GM12878 (cell line): ENCODE measurements around the gene GMDS. TPM values are rescaled to one million over a fixed set of nuclear protein-coding genes. Genes with fewer than 3 reads are reported as not detected.

Experiments used
- ATAC-seq: fragments of 200-7000 bp; cut with Tn5 transposase; 3 replicates; pipeline ENCODE4 v1.9.1; 2020; ENCODE audit warnings: mild to moderate bottlenecking, moderate library complexity
- BruUV-seq: library from RNA; stranded (reverse); fragments of 400-500 nt; replicated peaks from 2 replicates; lab custom pipeline; 2021; lab: Mats Ljungman, UMichigan
- CTCF ChIA-PET: fragments of 300-600 bp; sonication (Branson Sonifier 250); formaldehyde crosslinking; extraction: SDS; loops from one replicate; lab custom pipeline; 2021; ENCODE audit warnings: inconsistent platforms; lab: Yijun Ruan, JAX
- POLR2A ChIA-PET: fragments of 350-600 bp; formaldehyde crosslinking; extraction: SDS; loops from one replicate; lab custom pipeline; 2021; ENCODE audit warnings: inconsistent platforms; lab: Charles Lee
- RAD21 ChIA-PET: fragments of 300-600 bp; sonication (Branson Sonifier 250); formaldehyde crosslinking; loops from one replicate; lab custom pipeline; 2023; ENCODE audit warnings: antibody characterized with exemption; ENCODE audit not compliant: unreplicated experiment; lab: Charles Lee
- SMC1A ChIA-PET: fragments of 300-600 bp; sonication (Branson Sonifier 250); formaldehyde crosslinking; loops from one replicate; lab custom pipeline; 2023; ENCODE audit not compliant: unreplicated experiment, uncharacterized antibody; lab: Charles Lee
- DNase-seq: peaks from one replicate; pipeline ENCODE4 v3.0.0-alpha.2; 2011; ENCODE audit warnings: low read depth, low spot score
- FAIRE-seq: peaks from 3 replicates; lab custom pipeline; 2011; peaks lifted over from hg19 to GRCh38; lab: Jason Lieb, UNC
- H2AFZ ChIP-seq: 2 replicates; pipeline ENCODE4 v1.6.0; 2011; ENCODE audit warnings: low read depth, low read length, control low read depth; ENCODE audit not compliant: control insufficient read depth
- H3K27ac ChIP-seq: 2 replicates; pipeline ENCODE4 v1.5.1; 2011; ENCODE audit warnings: control low read depth; ENCODE audit not compliant: control insufficient read depth, insufficient read depth
- H3K27me3 ChIP-seq, 2 experiments: replicated peaks in 1 of 2; 2 replicates each; pipeline versions ENCODE4 v1.6.0 to v1.6.1; 2011; ENCODE audit warnings: low read length in 1 of 2; ENCODE audit not compliant: control insufficient read depth in 2 of 2, insufficient read depth in 2 of 2
- H3K36me3 ChIP-seq, 2 experiments: 2 replicates each; pipeline ENCODE4 v1.5.1; 2011; ENCODE audit warnings: low read length in 1 of 2; ENCODE audit not compliant: control insufficient read depth in 2 of 2, insufficient read depth in 2 of 2
- H3K4me1 ChIP-seq: 2 replicates; pipeline ENCODE4 v1.6.1; 2011; ENCODE audit warnings: mild to moderate bottlenecking, low read length, moderate library complexity, mixed read lengths; ENCODE audit not compliant: control insufficient read depth, insufficient read depth
- H3K4me2 ChIP-seq: 2 replicates; pipeline ENCODE4 v1.6.0; 2011; ENCODE audit warnings: control low read depth; ENCODE audit not compliant: control insufficient read depth, insufficient read depth
- H3K4me3 ChIP-seq: fragments of 200-600 bp; sonication (generic); 2 replicates; pipeline ENCODE4 v1.5.1; 2016
- H3K79me2 ChIP-seq: 2 replicates; pipeline ENCODE4 v1.6.0; 2011; ENCODE audit warnings: low read length; ENCODE audit not compliant: control insufficient read depth, insufficient read depth
- H3K9ac ChIP-seq: 2 replicates; pipeline ENCODE4 v1.8.0; 2011; ENCODE audit warnings: low read length, control low read depth, mixed read lengths; ENCODE audit not compliant: control insufficient read depth, insufficient read depth
- H3K9me3 ChIP-seq: replicated peaks from 3 replicates; pipeline ENCODE4 v1.5.1; 2011; ENCODE audit warnings: mild to moderate bottlenecking, low read length; ENCODE audit not compliant: control insufficient read depth, insufficient read depth
- H4K20me1 ChIP-seq: 2 replicates; pipeline ENCODE4 v1.6.0; 2011; ENCODE audit not compliant: control insufficient read depth, insufficient read depth
- E2F4 ChIP-seq: IDR thresholded peaks from 2 replicates; pipeline ENCODE4 v1.6.1; 2012; ENCODE audit warnings: low read depth, low read length, improper control_type of control experiment
- ESRRA ChIP-seq: IDR thresholded peaks from 2 replicates; pipeline ENCODE4 v1.6.1; 2012; ENCODE audit warnings: mild to moderate bottlenecking, low read length, improper control_type of control experiment
- KAT2A ChIP-seq: conservative IDR thresholded peaks from 2 replicates; pipeline ENCODE4 v1.6.1; 2011; ENCODE audit warnings: low read depth, low read length; ENCODE audit not compliant: control insufficient read depth
- RBBP5 ChIP-seq: fragments of 200-600 bp; sonication (generic); conservative IDR thresholded peaks from 2 replicates; pipeline ENCODE4 v1.6.1; 2016
- RELB ChIP-seq: fragments of 450-650 bp; IDR thresholded peaks from 2 replicates; pipeline ENCODE4 v1.6.1; 2017; ENCODE audit warnings: low read depth, mild to moderate bottlenecking, moderate library complexity
- SMC3 ChIP-seq: IDR thresholded peaks from 2 replicates; pipeline ENCODE4 v1.6.1; 2011; ENCODE audit warnings: low read length, improper control_type of control experiment, borderline replicate concordance
- SPI1 ChIP-seq: IDR thresholded peaks from 2 replicates; pipeline ENCODE4 v1.6.1; 2011; ENCODE audit warnings: low read depth, mild to moderate bottlenecking, low read length, moderate library complexity, borderline replicate concordance; ENCODE audit not compliant: insufficient read depth
- TCF12 ChIP-seq: IDR thresholded peaks from 2 replicates; pipeline ENCODE4 v1.6.1; 2011; ENCODE audit warnings: low read depth, mild to moderate bottlenecking, low read length
- ZBTB11 ChIP-seq: fragments of 450-650 bp; formaldehyde crosslinking; IDR thresholded peaks from 2 replicates; pipeline ENCODE4 v1.5.0; 2022; ENCODE audit warnings: mild to moderate bottlenecking, missing genetic modification characterization
- ZNF622 ChIP-seq: fragments of 450-650 bp; IDR thresholded peaks from 2 replicates; pipeline ENCODE4 v1.6.1; 2017; ENCODE audit warnings: mild to moderate bottlenecking, inconsistent platforms
- WGBS: methylation state at CpG from one replicate; pipeline ENCODE4 v1.1.6; 2016; ENCODE audit warnings: low lambda C conversion rate; ENCODE audit not compliant: insufficient replicate concordance, insufficient coverage; ENCODE audit errors: missing lambda C conversion rate; 5-methylcytosine and 5-hydroxymethylcytosine counted together
- in situ Hi-C: fragments of 300-500 bp; cut with MboI; formaldehyde crosslinking; loops from 9 replicates; pipeline ENCODE4 v1.14.3; 2018; ENCODE audit warnings: mixed read lengths
- intact Hi-C: fragments of 100-400 bp; cut with micrococcal nuclease; formaldehyde crosslinking; loops from one replicate; pipeline ENCODE4 v1.14.2; 2022; ENCODE audit not compliant: unreplicated experiment
- polyA plus RNA-seq, 11 experiments: library from polyadenylated mRNA; depleted of rRNA in 4 of 11; unstranded in 6 of 11; stranded (reverse) in 5 of 11; fragments of >200 nt; fragmentation: Nextera tagmentation in 4 of 11; fragmentation: Illumina TruSeq in 1 of 11; extraction: Ambion mirVana in 4 of 11; extraction: Trizol in 1 of 11; gene quantifications; 1 replicate in 1 of 11; 2 replicates in 10 of 11; pipeline versions ENCODE4 v1.2.1 to v1.2.3, GENCODE V29; 2011 to 2016; ENCODE audit warnings: inconsistent platforms in 2 of 11, missing spikeins in 2 of 11, low read depth in 1 of 11
- total RNA-seq, 4 experiments: library from RNA; depleted of rRNA in 3 of 4; stranded (reverse); fragments of >200 nt in 3 of 4; fragmentation: Illumina TruSeq in 1 of 4; extraction: Trizol in 1 of 4; gene quantifications; 2 replicates each; pipeline versions ENCODE4 v1.2.1 to v1.2.3, GENCODE V29; 2013 to 2021
- TF ChIP-seq, protein P1 (sequence below): fragments of 450-650 bp; IDR thresholded peaks from 2 replicates; pipeline ENCODE4 v1.6.1; 2017; ENCODE audit warnings: antibody characterized with exemption, mild to moderate bottlenecking, moderate library complexity

The GMDS gene
- total and polyA plus RNA-seq, 10 of the 15 experiments (the other 5 are each of a cell fraction or from before 2014, with no cell fraction given): 0.61 to 53.8 (median 29.3) TPM

- TF ChIP-seq, protein P1, sequence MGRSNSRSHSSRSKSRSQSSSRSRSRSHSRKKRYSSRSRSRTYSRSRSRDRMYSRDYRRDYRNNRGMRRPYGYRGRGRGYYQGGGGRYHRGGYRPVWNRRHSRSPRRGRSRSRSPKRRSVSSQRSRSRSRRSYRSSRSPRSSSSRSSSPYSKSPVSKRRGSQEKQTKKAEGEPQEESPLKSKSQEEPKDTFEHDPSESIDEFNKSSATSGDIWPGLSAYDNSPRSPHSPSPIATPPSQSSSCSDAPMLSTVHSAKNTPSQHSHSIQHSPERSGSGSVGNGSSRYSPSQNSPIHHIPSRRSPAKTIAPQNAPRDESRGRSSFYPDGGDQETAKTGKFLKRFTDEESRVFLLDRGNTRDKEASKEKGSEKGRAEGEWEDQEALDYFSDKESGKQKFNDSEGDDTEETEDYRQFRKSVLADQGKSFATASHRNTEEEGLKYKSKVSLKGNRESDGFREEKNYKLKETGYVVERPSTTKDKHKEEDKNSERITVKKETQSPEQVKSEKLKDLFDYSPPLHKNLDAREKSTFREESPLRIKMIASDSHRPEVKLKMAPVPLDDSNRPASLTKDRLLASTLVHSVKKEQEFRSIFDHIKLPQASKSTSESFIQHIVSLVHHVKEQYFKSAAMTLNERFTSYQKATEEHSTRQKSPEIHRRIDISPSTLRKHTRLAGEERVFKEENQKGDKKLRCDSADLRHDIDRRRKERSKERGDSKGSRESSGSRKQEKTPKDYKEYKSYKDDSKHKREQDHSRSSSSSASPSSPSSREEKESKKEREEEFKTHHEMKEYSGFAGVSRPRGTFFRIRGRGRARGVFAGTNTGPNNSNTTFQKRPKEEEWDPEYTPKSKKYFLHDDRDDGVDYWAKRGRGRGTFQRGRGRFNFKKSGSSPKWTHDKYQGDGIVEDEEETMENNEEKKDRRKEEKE: no peak
- TF ChIP-seq E2F4: no peak
- no peak for TF ChIP-seq TCF12
- TF ChIP-seq ZNF622: no peak
- no peak for TF ChIP-seq SPI1
- TF ChIP-seq RELB: no peak
These were observed 516.2 kb downstream of the GMDS start (continued) for GRCh38 chr6:1729133-1729749.

- CTCF ChIA-PET: no interaction called here
- POLR2A ChIA-PET: no interaction called here
- Histone ChIP-seq H3K4me1 (no peaks in the 10 kb centered on the region; the same call in 1 of the 2 replicates), H3K36me3 (no peaks in the 10 kb centered on the region), H3K4me2 (no peak overlapping the region), H3K9me3 (no peaks in the 10 kb centered on the region), H3K79me2 (no peaks in the 10 kb centered on the region), H3K27ac (no peak overlapping the region), H3K4me3 (no peak overlapping the region), H2AFZ (no peak overlapping the region), H4K20me1 (no peaks in the 10 kb centered on the region), H3K9ac (no peak overlapping the region), H3K27me3 (no peaks in the 10 kb centered on the region)
- FAIRE-seq (no peak), DNase-seq (no peak), ATAC-seq (no peak)
- WGBS: 97% methylated on average over 11 of the region's 11 CpGs
- RAD21 ChIA-PET: no interaction called here
- in situ Hi-C loops: no loop called here
- intact Hi-C loops: no loop called here
- BruUV-seq: no TSS peak
- SMC1A ChIA-PET: no interaction called here
- no peak for TF ChIP-seq KAT2A
- no peak for TF ChIP-seq ZBTB11
- TF ChIP-seq ESRRA: no peak
- no peak for TF ChIP-seq RELB
- TF ChIP-seq RBBP5: no peak
- no peak for TF ChIP-seq SMC3
- no peak for TF ChIP-seq TCF12
These were observed 519.0 kb downstream of the GMDS start for GRCh38 chr6:1726341-1726768.
